Fibroblast of villous mesenchyme (primary cell): ENCODE data around the gene RHEB. TPM values are rescaled to one million over a fixed set of nuclear protein-coding genes. Genes with fewer than 3 reads are reported as not detected.

Source experiments
- DNase-seq: peaks from one replicate; pipeline ENCODE4 v3.0.0-alpha.2; 2010; ENCODE audit warnings: low read depth
- H3K4me3 ChIP-seq: 2 replicates; pipeline ENCODE4 v1.5.1; 2011; ENCODE audit warnings: low read depth, mild to moderate bottlenecking, low read length
- total RNA-seq: library from RNA; depleted of rRNA; stranded (reverse); fragments of >200 nt; gene quantifications from 2 replicates; pipeline ENCODE4 v1.2.3, GENCODE V29; 2012
- TF ChIP-seq, protein P1 (sequence below): IDR thresholded peaks from 2 replicates; pipeline ENCODE4 v1.5.1; 2012; ENCODE audit warnings: low read depth, mild to moderate bottlenecking, low read length; ENCODE audit not compliant: insufficient read depth

The RHEB gene
- total RNA-seq, 1 donor = 79.5 TPM

DNA sequence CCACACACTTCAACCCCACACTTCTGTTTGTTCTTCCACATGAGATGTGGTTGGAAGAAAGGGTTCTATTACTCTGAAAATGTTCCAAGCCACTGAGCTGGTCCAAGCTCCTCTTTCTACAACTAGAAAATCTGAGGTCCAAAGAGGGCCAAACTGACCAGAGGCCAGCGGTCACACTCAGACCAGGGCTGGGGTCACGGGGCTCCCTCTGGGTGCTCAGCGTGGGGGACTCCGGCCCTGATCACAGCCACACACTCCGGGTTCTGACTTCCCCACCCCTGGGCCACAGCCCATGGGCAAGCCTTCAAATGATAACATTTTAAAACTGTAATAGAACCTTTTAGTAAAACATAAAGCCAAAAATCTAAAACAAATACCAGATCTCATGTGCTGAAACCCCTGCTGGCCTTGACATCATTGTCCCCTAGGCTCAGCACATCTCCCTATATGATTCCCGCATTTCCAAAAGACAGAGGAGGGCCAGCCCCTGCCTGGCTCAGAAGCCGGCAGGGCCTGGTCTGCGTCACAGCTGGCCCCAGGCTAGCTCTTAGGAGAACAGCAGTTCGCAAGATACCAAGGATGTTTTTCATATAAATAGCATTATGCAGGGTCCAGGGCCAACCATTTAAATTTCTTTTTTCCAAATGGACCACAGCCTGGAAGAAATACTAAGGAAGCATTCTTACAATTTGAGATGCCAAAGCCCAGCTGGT is 83.1 kb downstream of the RHEB start:
- DNase-seq = peak; percentile 81
- TF ChIP-seq, protein P1, sequence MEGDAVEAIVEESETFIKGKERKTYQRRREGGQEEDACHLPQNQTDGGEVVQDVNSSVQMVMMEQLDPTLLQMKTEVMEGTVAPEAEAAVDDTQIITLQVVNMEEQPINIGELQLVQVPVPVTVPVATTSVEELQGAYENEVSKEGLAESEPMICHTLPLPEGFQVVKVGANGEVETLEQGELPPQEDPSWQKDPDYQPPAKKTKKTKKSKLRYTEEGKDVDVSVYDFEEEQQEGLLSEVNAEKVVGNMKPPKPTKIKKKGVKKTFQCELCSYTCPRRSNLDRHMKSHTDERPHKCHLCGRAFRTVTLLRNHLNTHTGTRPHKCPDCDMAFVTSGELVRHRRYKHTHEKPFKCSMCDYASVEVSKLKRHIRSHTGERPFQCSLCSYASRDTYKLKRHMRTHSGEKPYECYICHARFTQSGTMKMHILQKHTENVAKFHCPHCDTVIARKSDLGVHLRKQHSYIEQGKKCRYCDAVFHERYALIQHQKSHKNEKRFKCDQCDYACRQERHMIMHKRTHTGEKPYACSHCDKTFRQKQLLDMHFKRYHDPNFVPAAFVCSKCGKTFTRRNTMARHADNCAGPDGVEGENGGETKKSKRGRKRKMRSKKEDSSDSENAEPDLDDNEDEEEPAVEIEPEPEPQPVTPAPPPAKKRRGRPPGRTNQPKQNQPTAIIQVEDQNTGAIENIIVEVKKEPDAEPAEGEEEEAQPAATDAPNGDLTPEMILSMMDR = no peak

DNA sequence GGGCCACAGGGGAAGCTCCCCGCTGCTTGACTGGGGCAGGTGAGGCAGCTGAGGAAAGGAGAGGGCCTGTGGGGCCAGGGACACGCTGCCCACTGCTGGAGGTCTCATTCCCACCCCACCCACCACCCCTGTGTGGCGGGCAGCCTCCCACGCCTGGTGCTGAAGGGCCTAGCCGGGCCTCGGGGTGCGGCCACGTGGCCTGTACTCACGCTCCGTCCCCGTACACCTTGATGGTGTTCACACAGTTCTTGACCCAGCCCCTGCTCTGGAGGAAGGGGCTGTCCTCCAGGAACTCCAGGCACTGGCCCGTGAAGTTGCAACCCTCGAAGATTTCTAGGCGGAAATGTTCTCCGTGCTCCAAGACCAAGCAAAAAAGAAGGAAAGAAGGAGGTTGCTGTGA is 83.7 kb downstream of the RHEB start:
- DNase-seq = no peak
- H3K4me3 ChIP-seq = no peak overlapping the region
- TF ChIP-seq, protein P1 = no peak

More for the DNA sequence above, 83.1 kb downstream of the RHEB start:
- H3K4me3 ChIP-seq = no peak overlapping the region

DNA sequence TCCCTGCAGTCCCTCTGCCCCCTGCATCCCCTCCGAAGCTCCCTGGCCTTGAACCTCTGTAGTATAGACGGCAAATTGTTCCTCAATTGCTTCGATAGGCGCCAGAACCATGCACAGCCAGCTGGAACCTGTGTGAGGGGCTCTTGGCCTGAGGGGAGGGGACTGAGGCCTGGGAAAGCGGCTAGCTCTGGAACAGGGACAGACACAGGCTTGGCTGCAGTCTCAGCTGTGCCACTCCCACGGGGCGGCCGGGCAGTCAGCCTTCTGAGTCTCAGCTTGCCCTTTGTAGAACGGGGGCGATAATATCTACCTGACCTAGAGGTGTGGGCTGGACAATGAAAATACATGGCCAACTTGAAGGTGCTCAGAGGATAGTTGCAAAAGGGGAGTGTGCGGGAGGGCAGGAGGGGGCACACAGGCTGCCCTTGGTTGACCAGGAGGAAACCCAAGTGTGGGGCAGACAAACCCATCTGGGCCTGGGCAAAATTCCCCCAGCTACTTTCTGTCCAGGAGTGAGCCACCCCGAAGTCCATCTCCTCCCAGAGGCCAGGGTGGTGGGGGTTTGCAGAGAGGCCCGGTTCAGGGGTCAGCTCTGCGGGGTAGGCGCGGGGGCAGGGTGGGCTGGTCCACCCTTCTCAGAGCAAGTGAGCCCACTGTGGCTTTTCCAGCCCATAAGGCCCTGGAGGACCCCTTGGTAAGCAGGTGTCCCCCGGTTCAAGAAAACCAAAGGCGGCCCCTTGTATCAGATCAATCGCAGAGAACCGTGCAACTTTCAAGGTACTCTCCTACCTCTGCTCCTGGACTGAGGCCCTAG is 84.4 kb downstream of the RHEB start:
- DNase-seq = no peak
- TF ChIP-seq, protein P1 = no peak

DNA sequence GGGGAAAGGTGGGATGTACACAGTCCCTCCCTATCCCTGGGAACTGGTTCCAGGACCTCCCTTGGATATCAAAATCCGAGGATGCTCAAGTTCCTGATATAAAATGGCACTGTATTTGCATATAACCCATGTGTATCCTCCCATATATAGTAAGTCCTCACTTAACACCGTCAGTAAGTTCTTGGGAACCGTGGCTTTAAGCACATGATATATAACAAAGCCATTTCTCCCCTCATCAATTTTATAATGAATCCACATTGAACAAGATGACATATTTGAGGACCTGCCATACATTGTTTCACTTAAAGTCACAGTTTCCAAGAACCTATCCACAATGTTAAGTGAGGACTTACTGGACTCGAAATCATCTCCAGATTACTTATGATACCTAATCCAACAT is 85.1 kb downstream of the RHEB start:
- no peak overlapping the region for H3K4me3 ChIP-seq
- no peak for DNase-seq
- TF ChIP-seq, protein P1 = no peak

More for the DNA sequence above, 84.4 kb downstream of the RHEB start:
- no peak overlapping the region for H3K4me3 ChIP-seq

DNA sequence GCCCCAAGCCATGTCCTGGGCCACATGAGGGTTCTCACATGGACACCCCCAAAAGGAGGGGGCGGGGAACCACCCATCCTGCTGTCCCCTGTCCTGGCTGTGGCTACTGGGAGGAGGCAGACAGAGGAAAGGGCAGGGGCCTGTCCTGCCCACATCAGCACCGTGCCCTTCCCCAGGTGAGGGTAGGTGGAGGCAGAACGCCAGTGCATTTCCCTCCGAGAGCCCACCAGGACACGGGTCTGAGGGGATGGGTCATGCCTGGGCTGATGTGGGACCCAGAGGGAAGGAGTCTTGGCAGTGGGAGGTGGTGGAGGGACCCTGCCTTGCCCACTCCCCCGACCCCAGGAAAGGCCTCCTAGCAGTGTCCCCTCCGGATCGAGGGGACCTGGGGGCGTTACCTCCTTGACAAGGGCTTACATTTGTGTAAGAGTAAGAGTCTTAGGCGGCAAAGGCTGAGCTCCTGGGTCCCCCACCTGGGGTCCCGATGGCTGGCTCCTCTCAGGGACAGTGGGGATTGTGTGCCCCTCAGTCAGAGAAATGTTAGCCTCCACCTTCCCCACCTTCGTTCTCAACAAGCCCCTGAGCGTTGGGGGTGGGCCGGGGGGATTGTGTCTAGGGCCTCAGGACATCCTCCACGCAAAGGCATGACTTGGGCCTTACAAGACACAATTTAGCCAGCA is 85.8 kb downstream of the RHEB start:
- TF ChIP-seq, protein P1 = no peak
- no peak overlapping the region for H3K4me3 ChIP-seq
- no peak for DNase-seq

DNA sequence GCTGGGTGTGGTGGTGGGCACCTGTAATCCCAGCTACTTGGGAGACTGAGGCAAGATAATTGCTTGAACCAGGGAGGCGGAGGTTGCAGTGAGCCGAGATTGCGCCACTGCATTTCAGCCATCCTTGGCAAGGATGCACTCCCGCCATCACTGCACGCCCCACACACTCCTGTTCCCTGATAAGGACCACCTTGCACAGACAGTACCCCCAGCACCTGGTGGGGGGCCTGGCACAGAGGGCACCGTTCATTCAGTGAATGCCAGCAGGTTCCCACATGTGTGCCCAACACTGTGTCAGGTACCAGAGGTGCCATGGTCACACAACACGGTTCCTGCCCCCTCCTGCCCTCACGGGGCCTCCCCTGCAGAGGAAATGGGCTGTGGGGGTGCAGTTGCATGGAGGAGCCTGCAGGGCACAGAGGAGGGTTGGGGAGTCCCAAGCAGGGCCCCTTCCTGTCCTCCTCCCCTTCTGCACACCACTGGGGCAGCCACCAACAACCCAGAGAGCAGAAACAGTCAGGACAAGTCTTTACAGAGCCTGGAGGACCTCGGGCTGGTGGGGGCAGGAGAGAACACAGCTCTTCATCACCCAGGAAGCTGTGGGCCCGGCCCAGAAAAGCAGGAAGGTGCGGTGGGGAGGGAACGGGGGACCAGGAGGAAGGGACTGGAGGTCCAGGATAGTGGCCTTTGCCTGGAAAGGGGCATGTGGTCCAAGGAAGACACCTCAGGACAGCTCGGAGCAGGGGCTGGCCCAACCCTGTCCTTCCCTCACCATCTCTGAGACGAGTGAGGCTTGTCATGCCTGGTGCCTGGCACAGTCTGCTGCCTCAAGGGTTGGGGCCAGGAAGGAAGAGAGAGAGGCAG is 86.8 kb downstream of the RHEB start:
- no peak for DNase-seq
- no peak overlapping the region for H3K4me3 ChIP-seq
- TF ChIP-seq, protein P1 = peak; percentile 32
